Activated CD4-positive, alpha-beta memory T cell treated with anti-CD3 and anti-CD28 coated beads for 36 hours (primary cell): ENCODE results near the gene FRYL. TPM values are rescaled to one million over a fixed set of nuclear protein-coding genes. Genes with fewer than 3 reads are reported as not detected.

ENCODE experiments used
- CTCF ChIA-PET: fragments of 350-600 bp; sonication (Branson Sonifier 250); formaldehyde crosslinking; loops from one replicate; lab custom pipeline; 2021; ENCODE audit warnings: antibody characterized with exemption, inconsistent platforms; lab: Charles Lee
- POLR2A ChIA-PET: fragments of 350-600 bp; sonication (Branson Sonifier 250); formaldehyde crosslinking; loops from one replicate; lab custom pipeline; 2021; ENCODE audit warnings: antibody characterized with exemption; lab: Charles Lee
- DNase-seq: peaks from one replicate; pipeline ENCODE4 v3.0.0-alpha.2; 2020
- H3K27ac Mint-ChIP-seq: one replicate; pipeline ENCODE4 v1.8.0; 2021; ENCODE audit warnings: mixed read lengths
- H3K27me3 Mint-ChIP-seq: one replicate; pipeline ENCODE4 v1.8.0; 2021; ENCODE audit warnings: mixed read lengths
- H3K36me3 Mint-ChIP-seq: one replicate; pipeline ENCODE4 v1.8.0; 2021; ENCODE audit warnings: mixed read lengths
- H3K4me1 Mint-ChIP-seq: one replicate; pipeline ENCODE4 v1.8.0; 2021; ENCODE audit warnings: low read depth, mixed read lengths
- H3K4me3 Mint-ChIP-seq: one replicate; pipeline ENCODE4 v1.8.0; 2021; ENCODE audit warnings: mild to moderate bottlenecking, mixed read lengths
- H3K9me3 Mint-ChIP-seq: one replicate; pipeline ENCODE4 v1.8.0; 2021; ENCODE audit warnings: mixed read lengths
- intact Hi-C: fragments of 100-400 bp; cut with micrococcal nuclease; formaldehyde crosslinking; loops from one replicate; pipeline ENCODE4 v1.15.1; 2023
- total RNA-seq, 2 experiments: library from RNA; stranded (reverse); gene quantifications; one replicate each; pipeline ENCODE4 v1.2.3, GENCODE V29; 2021

The FRYL gene
- total RNA-seq, 2 experiments from 2014 or later, result 59.1 to 67.3 TPM

DNA sequence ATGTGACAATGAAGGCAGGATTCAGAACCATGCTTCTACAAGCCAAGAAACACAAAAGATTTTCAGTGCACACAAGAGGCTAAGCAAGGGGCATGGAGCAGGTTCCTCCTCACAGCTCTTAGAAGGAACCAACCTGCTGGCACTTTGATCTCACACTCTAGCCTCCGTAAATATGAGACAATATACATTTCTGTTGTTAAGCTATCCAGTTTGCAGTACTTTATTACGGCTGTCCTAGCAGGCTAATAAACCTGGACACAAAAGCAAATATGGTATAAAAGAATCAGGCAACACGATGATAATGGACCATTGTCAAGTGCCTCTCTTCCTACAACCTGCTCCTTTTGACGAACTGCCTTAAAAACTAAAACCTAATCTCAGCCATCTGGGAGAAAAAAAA lies 175.6 kb downstream of the FRYL start:
- no peak overlapping the region for H3K4me3 Mint-ChIP-seq
- DNase-seq, result no peak

DNA sequence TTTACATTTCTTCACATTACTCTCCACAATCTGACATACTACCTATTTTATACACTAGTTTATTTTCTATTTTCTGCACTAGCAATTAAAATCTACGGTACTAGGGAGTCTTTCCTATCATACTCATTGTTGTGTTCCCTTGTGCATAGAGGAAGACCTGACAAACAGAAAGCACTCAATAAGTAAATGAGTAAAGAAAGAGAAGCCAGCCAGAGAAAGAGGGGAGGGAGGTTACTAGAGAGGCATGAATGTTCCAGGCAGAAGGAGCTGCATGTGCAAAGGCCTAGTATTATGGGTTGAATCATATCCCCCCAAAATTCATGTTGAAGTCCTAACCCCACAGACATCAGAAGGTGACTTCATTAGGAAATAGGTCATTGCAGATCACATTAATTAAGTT lies 176.0 kb downstream of the FRYL start:
- intact Hi-C loops, result no loop called here
- Mint-ChIP-seq H3K9me3 (no peaks in the 10 kb centered on the region), H3K27ac (no peak overlapping the region), H3K4me1 (no peaks in the 10 kb centered on the region), H3K4me3 (no peak overlapping the region), H3K36me3 (peaks cover 4% of the 10 kb centered on the region), H3K27me3 (no peaks in the 10 kb centered on the region)
- DNase-seq, result no peak
- ChIA-PET CTCF (no interaction called here), POLR2A (no interaction called here)

More for the DNA sequence above, 175.6 kb downstream of the FRYL start:
- Mint-ChIP-seq H3K36me3 (peaks cover 4% of the 10 kb centered on the region), H3K4me1 (no peaks in the 10 kb centered on the region), H3K9me3 (no peaks in the 10 kb centered on the region), H3K27me3 (no peaks in the 10 kb centered on the region), H3K27ac (no peak overlapping the region)
- intact Hi-C loops, result no loop called here
- ChIA-PET CTCF (no interaction called here), POLR2A (no interaction called here)

DNA sequence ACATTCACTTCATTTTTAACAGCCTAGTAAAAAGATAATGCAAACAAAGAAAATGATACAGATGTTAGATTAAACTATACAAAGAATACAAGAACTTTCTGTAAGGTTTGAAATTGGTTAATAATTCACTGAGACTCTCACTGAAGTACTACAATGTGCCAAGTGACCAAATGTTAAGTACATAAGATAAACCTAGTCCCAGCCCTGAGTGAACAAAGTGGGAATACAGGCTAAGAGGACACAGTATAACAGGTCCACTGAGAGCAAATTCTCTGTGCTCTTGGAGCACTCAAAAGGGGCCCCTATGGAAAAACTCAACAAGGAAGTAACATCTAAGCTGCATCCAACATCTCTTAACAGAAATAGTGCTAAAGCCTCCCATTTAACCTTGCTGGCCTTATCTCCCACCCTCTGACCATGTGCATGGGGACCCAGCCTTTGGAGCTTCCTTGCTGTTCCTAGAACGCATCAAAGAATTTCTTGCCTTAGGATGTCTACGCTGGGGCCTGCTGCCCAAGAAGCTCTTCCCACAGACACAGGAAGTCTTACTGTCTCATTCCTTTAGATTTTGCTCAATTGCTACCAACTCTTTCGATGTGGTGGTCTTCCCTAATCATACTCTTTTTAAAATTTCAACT lies 176.6 kb downstream of the FRYL start:
- CTCF ChIA-PET, result no interaction called here
- intact Hi-C loops, result no loop called here
- H3K4me3 Mint-ChIP-seq, result no peak overlapping the region
- H3K9me3 Mint-ChIP-seq, result no peaks in the 10 kb centered on the region
- POLR2A ChIA-PET, result no interaction called here
- H3K4me1 Mint-ChIP-seq, result no peaks in the 10 kb centered on the region
- H3K36me3 Mint-ChIP-seq, result peaks cover 7% of the 10 kb centered on the region
- H3K27ac Mint-ChIP-seq, result no peak overlapping the region
- DNase-seq, result no peak
- H3K27me3 Mint-ChIP-seq, result no peaks in the 10 kb centered on the region

DNA sequence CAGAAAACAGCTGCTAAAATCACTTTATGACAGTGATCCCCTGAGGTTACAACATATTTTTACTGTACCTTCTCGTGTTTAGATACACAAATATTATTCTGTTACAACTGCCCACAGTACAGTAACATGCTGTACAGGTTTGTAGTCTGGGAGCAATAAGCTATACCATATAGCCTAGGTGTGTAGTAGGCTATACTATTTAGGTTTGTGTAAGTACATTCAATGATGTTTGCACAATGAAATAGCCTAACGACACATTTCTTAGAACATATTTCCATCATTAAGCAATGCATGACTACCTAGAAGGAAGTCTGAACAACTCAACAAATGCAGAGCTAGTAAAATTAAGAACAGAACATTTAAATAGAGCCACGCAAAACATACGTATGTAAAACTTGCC lies 177.3 kb downstream of the FRYL start:
- intact Hi-C loops, result no loop called here
- POLR2A ChIA-PET, result no interaction called here
- H3K27me3 Mint-ChIP-seq, result no peaks in the 10 kb centered on the region
- CTCF ChIA-PET, result no interaction called here
- no peak overlapping the region for H3K27ac Mint-ChIP-seq
- no peaks in the 10 kb centered on the region for H3K9me3 Mint-ChIP-seq
- H3K4me3 Mint-ChIP-seq, result no peak overlapping the region
- no peak for DNase-seq
- H3K36me3 Mint-ChIP-seq, result peaks cover 7% of the 10 kb centered on the region
- H3K4me1 Mint-ChIP-seq, result no peaks in the 10 kb centered on the region

DNA sequence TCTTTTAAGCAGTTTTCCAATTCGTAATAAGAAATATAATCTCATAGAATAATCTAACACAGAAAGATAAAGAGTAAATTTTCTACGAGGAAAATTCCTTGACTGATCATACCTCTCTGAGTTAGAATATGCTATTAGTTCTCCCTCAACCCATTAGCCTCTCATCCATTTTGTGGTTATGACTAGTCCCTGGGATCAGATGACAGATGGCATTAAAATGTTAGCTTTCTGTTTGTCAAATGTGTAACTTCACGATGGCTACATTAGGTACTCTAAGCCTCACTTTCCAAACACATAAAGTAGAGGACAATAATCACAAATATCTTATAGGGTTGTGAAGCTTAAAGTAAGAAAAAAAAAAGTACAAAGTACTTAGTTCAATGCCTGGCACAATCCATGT lies 177.9 kb downstream of the FRYL start:
- Mint-ChIP-seq H3K27me3 (no peaks in the 10 kb centered on the region), H3K4me3 (no peak overlapping the region), H3K4me1 (no peaks in the 10 kb centered on the region), H3K36me3 (peaks cover 7% of the 10 kb centered on the region), H3K27ac (no peak overlapping the region), H3K9me3 (no peaks in the 10 kb centered on the region)
- intact Hi-C loops, result no loop called here
- POLR2A ChIA-PET, result no interaction called here
- no peak for DNase-seq
- CTCF ChIA-PET, result no interaction called here

DNA sequence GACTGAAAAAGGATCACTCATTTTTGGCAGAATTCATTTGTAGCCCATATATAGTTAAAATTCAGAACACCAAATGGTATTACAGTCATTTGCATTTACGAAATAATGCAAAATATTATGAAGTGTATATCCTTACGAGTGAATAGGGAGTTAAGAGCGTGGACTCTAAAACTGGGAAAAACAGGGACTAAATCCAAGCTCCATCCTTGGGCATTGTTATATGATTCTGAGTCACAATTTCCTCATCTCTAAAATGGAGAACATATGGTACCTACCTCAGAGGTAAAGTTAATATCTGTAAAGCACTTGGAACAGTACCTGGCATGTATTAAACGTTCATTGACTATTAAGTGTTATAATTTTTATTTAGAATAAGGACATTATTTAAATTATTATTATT lies 183.7 kb downstream of the FRYL start:
- no peaks in the 10 kb centered on the region for H3K9me3 Mint-ChIP-seq
- no peak overlapping the region for H3K4me3 Mint-ChIP-seq
- intact Hi-C loops, result no loop called here
- H3K27me3 Mint-ChIP-seq, result no peaks in the 10 kb centered on the region
- POLR2A ChIA-PET, result no interaction called here
- no peak overlapping the region for H3K27ac Mint-ChIP-seq
- CTCF ChIA-PET, result no interaction called here
- H3K36me3 Mint-ChIP-seq, result peaks cover 9% of the 10 kb centered on the region
- DNase-seq, result no peak
- peaks cover 2% of the 10 kb centered on the region for H3K4me1 Mint-ChIP-seq

DNA sequence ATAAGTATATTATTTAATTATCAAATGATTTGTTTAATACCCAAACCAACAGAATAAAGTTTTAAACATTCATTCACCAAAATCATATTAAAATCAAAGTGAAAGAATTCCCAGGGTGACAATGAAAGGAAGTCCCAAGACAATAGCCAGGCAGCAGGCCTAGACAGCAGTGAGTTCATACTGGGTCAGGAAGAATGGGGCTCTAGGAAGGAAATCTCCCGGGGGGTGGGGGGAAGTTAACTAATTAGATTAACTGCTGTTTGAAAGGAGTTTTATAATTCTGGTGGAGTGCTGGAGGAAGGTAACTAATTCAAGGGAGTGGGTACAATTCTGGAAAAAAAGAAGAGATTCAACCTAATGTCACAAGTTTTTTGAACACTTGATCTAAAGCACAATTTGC lies 185.9 kb downstream of the FRYL start:
- no peak for DNase-seq
- no peak overlapping the region for H3K27ac Mint-ChIP-seq
- ChIA-PET POLR2A (no interaction called here), CTCF (interaction anchor here (0.6 kb wide), 1 partner anchor 33 kb away, joined by 3 read pairs; no protein-coding TSS in a partner anchor)
- intact Hi-C loops, result no loop called here
- no peaks in the 10 kb centered on the region for H3K27me3 Mint-ChIP-seq
- no peak overlapping the region for H3K4me3 Mint-ChIP-seq
- H3K9me3 Mint-ChIP-seq, result no peaks in the 10 kb centered on the region
- H3K36me3 Mint-ChIP-seq, result peaks cover 12% of the 10 kb centered on the region
- H3K4me1 Mint-ChIP-seq, result peaks cover 5% of the 10 kb centered on the region

DNA sequence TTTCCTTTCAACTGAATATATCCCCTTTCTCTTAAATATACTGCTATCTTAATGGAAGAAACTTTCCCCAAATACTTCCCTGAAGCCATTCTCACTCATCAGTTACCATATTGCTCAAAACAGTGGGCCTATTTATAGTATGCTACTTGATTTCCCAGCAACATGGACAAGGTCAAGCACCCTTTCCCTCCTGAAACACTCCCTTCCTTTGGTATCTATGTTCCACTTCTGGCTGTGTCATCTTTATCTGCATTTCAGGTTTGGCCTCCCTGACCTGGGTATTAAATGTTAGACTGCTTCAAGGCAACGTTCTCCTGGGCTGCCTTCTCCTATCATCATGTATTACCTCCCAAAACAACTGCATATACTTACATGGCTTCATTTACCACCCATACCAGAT lies 188.7 kb downstream of the FRYL start:
- no peaks in the 10 kb centered on the region for H3K27me3 Mint-ChIP-seq
- intact Hi-C loops, result no loop called here
- POLR2A ChIA-PET, result no interaction called here

DNA sequence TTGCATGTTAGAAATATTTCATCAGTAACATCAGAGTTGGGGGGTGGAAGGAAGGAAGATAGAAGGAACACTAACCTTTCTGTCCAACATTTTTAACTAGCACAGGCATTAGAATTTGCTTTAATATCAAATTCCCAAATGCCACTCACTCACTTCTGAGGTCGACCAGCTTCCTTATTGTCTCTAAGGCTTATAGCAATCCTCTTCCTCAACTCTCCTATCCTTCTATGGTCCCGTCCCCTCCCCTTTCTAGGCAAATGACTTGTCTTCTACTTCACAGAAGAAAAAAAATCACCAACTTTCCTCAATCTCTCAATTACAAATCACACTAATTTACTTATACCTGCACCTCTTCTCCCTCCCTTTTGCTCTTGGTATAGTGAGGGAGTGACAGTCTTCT lies 189.2 kb downstream of the FRYL start:
- H3K27ac Mint-ChIP-seq, result no peak overlapping the region
- POLR2A ChIA-PET, result no interaction called here
- intact Hi-C loops, result no loop called here

More for the DNA sequence above, 188.7 kb downstream of the FRYL start:
- Mint-ChIP-seq H3K36me3 (peaks cover 15% of the 10 kb centered on the region), H3K4me3 (no peak overlapping the region), H3K27ac (peak overlapping the region; percentile 8), H3K9me3 (no peaks in the 10 kb centered on the region), H3K4me1 (peaks cover 12% of the 10 kb centered on the region)
- no peak for DNase-seq
- CTCF ChIA-PET, result interaction anchor here (0.8 to 1.1 kb wide), 2 partner anchors 12 to 14 kb away, joined by 4 read pairs; no protein-coding TSS in a partner anchor

DNA sequence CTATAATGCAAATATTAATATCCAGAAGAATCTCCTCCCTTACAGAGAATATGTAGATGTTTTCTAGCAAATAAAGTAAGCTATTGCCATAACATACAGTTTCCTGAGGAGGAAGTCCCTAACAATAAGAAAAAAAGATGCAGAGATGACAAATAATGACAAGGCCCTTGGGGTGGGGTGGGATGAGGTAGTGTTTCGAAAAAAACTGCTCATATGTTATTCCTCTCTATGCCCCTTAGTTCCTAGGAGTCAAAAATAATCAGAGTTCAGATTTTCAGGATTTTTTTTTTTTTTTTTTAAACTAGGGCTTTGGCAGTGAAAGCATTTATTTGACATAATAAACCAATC lies 191.0 kb downstream of the FRYL start:
- H3K27me3 Mint-ChIP-seq, result no peaks in the 10 kb centered on the region
- H3K9me3 Mint-ChIP-seq, result no peaks in the 10 kb centered on the region
- H3K4me1 Mint-ChIP-seq, result peaks cover 10% of the 10 kb centered on the region
- POLR2A ChIA-PET, result no interaction called here
- DNase-seq, result no peak
- intact Hi-C loops, result no loop called here
- H3K27ac Mint-ChIP-seq, result no peak overlapping the region
- no peak overlapping the region for H3K4me3 Mint-ChIP-seq
- CTCF ChIA-PET, result no interaction called here
- peaks cover 13% of the 10 kb centered on the region for H3K36me3 Mint-ChIP-seq

More for the DNA sequence above, 189.2 kb downstream of the FRYL start:
- Mint-ChIP-seq H3K9me3 (no peaks in the 10 kb centered on the region), H3K36me3 (peaks cover 16% of the 10 kb centered on the region), H3K27me3 (no peaks in the 10 kb centered on the region), H3K4me1 (peaks cover 12% of the 10 kb centered on the region), H3K4me3 (no peak overlapping the region)
- no peak for DNase-seq
- CTCF ChIA-PET, result no interaction called here

DNA sequence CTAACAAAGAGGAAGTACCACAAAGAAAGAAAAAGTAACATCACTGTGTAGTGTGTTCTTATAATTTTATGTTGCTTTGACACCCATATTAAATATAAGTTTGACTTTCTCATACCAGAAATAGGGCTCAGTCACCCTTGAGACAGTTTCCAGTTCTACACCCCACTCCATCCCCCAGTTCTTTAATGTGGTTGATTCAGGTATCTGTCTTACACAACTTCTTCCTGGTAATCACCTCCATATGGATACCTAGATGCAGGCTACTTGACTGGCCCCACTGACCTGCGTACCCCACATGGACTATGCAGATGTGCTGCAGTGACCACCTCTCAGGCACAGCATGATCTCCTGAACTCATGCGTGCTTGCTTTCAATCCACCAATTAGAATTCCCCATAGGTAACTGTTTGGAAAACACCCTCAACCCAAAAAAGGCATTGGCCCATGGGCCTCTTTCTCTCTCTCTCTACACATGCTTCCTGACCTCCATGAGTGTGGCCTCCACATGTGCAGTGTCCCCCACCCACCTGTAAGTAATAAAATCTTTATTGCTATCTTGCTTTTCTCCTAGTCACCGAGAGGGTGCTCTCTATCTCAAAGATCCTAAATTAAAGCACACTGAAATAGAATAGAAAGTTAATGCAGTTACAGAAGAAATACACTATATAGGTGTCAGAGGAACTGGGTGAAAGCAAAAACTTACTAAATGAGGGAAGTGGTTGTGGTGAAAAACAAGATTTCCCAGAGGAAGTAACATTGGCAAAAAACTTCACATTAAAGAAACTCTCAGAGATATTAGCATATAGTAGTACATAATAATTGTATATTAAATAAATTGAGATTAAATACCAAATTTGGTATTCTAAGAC lies 191.6 kb downstream of the FRYL start:
- Mint-ChIP-seq H3K9me3 (no peaks in the 10 kb centered on the region), H3K27ac (peak overlapping the region; percentile 65), H3K36me3 (peaks cover 13% of the 10 kb centered on the region), H3K4me3 (no peak overlapping the region), H3K27me3 (no peaks in the 10 kb centered on the region), H3K4me1 (peaks cover 10% of the 10 kb centered on the region)
- DNase-seq, result no peak
- intact Hi-C loops, result no loop called here
- CTCF ChIA-PET, result no interaction called here
- POLR2A ChIA-PET, result no interaction called here

DNA sequence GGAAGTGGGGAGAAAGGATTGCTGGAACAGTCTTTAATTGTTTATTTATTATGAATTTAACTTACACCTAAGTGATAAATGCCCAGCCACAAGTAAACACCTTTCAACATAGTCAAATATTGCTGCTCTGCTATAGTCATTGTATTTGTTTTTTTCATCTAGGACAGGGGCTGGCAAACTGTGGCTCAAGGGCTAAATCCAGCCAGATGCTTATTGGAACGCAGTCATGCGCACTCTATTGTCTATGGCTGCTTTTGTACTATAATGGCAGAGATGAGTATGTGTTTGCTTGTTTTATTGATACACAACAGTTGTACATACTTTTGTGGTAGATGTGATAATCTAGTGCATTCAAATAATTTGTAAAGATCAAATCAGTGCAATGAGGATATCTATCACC lies 194.7 kb downstream of the FRYL start:
- POLR2A ChIA-PET, result no interaction called here
- intact Hi-C loops, result no loop called here
- H3K27me3 Mint-ChIP-seq, result no peaks in the 10 kb centered on the region
- H3K27ac Mint-ChIP-seq, result no peak overlapping the region
- no peaks in the 10 kb centered on the region for H3K9me3 Mint-ChIP-seq
- no peak overlapping the region for H3K4me3 Mint-ChIP-seq
- peaks cover 20% of the 10 kb centered on the region for H3K36me3 Mint-ChIP-seq
- CTCF ChIA-PET, result no interaction called here
- H3K4me1 Mint-ChIP-seq, result peaks cover 10% of the 10 kb centered on the region
- DNase-seq, result no peak
